Stimulated activated CD4-positive, alpha-beta T cell treated with anti-CD3 and anti-CD28 coated beads, TNF-alpha, amount 100 ng/mL, for 24 hours (primary cell): ENCODE results near the gene FOXP2.
"Not testable (repeated sequence)": the region's sequence is repeated elsewhere in the genome, so short reads cannot be mapped to it uniquely, and the experiment has no call there.

Experiments
- DNase-seq, 3 experiments: peaks; one replicate each; pipeline ENCODE4 v3.0.0-alpha.2; 2020; ENCODE audit warnings: low read depth in 3 of 3

FOXP2 gene

DNA sequence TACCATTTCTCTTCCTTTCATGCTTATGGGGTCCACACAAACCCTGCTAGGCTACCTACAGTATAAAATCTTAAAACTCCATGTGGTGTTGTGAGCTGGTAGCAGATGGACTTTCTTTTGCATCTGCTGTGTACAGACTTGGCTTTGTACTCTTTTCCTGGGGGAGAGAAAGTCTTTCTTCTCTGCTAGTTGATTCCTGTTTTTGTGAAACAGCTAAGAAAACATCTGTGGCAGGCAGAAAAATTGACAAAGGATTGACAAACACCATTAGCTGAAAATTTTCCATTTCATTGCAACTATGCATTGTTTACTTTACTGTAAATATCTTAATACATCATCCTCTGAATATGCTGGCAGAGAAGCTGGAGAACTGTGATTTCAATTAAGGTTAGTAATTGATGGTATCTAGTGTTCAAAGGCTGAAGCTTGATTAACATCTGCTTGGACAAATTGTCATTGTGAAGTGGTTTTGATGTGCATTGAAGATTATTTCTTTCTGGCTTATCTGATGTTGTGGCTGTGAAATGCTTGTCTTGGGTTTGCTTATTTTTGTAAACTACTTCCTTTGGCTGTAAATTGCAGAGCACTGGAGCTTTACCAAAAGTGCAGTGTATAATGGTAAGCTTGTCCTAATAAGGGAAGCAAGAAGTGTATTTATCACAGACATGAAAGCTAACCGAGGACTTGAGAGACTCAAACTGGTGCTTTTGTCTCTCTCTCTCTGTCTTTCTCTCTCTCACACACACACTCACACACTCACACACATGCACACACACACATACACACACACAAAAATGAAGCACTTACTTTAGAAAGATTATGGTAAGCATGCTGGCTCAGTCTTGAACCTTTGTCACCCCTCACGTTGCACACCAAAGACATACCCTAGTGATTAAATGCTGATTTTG is at the start of gene FOXP2:
TSS of gene FOXP2 (plus strand) at position 660 of the 908 bp plus-strand sequence. CDS start 11,697 bp downstream, outside the sequence.
- DNase-seq: no peak

- DNase-seq: no peak
Measured at GRCh38 chr7:114365791-114366190, 48.8 kb upstream of the FOXP2 start.

- DNase-seq: no peak
Measured at GRCh38 chr7:114368492-114368891, 46.1 kb upstream of the FOXP2 start.

DNA sequence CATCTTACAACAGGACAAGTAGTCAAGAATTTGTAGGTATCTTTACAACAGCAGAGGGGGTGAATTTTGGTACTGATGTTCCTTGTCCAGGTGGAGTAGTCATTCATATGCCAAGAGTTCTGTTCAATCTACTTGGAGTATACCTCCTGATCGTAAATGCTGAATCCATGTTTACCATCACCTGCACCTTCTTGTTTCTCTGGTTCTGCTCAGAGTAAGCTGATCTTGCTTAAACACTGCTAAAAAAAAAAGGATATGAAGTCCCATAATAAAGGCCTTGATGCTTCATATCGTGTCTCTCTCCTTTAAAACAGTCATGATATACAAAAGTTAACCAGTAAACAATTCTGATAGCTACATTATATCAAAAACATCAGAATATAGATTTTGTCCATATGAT is 45.3 kb upstream of the FOXP2 start:
- no peak for DNase-seq

GRCh38 chr7:114372619-114373018 is 42.0 kb upstream of the FOXP2 start:
- DNase-seq: no peak

DNA sequence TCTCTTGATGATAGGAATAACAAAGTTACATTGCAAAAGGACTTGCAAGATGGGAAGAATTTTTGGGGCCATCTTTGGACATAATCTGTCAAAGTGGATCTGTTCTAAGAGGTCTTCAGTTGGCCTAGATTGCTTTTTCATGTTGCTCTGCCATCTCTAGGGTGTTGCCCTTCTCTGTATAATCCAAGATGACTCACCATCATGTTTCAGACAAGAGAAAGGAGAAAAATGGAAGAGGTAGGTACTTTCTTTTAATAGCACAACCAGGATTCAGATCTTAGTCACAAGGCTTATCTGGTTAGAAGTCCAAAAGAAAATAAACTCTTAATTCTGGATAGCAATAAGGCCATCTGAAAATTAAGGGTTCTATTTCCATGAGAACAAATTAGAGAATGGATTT is 38.7 kb upstream of the FOXP2 start:
- DNase-seq: no peak

DNA sequence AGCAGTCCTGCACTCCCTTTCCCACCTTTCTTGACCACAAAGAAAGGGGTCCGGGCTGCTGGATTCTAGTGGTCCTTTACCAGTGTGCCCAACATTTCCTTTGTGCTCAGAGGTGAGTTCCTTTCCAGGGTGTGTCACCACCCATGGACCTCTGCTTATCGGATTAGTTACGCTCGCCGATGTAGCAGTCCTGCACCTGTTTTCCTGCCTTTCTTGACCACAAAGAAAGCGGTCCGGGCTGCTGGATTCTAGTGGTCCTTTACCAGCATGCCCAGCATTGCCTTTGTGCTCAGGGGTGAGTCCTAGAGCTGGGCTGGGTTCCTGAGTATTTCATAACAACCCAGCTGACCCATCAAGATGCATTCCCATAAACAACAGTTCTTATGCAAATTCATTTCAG is 30.7 kb upstream of the FOXP2 start:
- not testable (repeated sequence) for DNase-seq

DNA sequence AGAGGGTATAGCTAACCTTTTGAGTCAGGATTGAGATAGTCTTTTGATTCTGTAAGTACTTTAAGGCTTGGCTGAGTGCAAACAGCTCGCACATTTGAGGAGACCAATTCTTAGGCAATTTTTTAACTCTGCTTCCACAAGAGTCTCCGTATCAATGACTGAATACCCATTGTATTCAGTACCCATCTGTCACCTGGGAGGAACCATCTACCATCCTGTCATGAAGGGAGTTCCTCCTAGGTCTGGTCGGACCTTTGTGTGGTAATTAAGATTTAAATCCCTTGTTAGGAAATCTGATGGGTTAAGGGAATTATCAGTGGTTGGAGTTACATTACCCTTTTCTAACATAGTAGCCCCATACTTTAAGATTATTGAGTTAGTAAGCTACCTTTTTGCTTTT is 30.3 kb upstream of the FOXP2 start:
- not testable (repeated sequence) for DNase-seq

DNA sequence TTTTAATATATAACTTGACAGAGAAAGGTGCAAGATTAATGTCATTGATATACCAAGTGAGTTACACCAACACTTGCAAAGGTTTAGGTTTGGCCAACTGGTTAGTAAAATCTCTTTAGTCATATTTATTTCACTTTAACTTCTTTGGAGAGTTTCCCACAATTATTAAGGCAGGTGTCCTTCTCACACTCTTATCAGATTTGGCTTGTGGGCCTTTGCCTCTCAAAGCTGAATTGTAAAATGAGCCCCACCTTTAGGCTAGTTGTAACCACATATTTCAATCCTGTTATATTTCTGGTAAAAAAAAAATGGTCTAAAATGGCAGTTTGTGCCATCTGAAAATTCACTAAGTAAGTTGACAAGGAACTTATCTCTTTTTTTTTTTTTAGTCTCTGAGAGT is 26.6 kb upstream of the FOXP2 start:
- DNase-seq: no peak

- DNase-seq: no peak
Measured at GRCh38 chr7:114392686-114393085, 21.9 kb upstream of the FOXP2 start.

GRCh38 chr7:114402876-114403635 is 11.6 kb upstream of the FOXP2 start:
- DNase-seq: no peak

- no peak for DNase-seq
Measured at GRCh38 chr7:114405427-114405826, 9.2 kb upstream of the FOXP2 start.

GRCh38 chr7:114409750-114410149 is 4.9 kb upstream of the FOXP2 start:
- DNase-seq: no peak

DNA sequence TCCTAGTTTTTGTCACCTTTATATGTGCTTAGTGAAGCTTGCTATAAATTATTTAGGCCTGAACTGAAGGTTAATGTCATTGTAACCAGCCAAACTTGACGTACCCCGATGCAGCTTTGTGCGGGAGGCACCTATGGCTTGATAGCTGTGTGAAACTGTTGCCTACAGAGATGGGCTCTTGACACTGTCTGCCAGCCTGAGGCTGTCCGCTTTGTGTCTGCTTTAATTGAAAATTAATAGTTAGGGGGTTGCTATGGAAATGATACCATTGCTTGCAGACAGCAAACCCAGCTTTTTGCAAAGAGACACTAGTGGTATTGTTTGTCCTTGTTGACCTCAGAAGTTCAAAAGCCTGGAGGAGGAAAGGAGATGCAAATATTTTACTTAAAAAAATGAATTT is 2.1 kb upstream of the FOXP2 start:
- DNase-seq: no peak

DNA sequence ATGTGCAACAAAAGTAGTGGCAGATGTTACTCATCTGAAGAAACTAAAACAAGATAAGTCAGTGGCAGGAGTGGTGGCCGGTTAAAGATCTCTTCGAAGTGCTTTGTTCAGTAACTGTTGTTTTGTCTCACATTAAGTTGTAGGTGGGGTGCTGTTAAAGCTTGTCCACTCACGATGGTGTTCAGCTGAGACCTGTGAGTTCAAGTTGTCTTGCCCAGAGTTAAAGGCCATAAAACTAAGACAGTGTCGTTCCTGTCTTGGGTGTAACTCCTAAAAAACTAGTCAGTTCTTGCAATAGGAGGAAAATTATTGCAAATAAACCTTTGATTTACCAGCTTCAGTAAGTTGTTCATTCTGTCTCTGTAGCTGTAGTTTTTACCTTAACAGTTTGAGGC is 857 bp upstream of the FOXP2 start:
- DNase-seq: no peak

DNA sequence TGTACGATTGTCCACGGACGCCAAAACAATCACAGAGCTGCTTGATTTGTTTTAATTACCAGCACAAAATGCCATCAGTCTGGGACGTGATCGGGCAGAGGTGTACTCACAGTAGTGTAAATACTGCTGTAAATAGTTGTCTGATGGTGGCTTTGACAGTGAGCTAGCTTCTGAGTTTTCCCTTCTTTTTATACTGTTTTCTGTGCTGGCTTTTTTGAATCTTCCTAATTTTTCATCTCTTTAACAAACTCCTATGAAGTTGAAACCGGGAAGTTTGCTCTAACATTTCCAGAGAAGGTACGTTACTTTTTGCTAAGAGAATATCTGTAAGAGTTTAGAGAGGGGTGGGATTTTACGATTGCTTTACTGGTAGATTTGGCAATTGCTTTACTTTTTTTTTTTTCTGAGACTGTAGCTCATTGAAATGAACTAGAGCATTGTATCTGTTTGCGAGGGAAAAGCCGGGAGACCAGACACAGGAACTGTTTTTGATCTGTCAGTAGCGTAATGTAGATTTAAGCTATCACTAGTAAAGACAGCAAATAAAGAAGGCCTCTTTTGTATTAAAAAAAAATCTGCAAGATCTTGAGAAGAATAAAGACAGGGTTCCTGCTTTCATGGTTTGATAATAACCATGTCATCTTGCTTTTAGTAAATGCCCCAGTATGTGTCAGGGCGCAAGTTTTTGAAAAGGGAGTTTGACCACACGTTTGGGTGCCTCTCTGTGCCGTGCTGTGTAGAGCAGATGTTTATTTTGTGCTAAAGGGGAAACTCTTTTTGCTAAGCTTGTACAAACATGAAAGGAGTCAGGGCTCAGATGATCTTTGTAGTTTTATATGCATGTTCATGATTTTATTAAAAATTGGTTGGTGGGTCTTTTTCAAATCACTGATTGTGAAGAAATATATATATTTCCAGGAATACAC is 712 bp downstream of the FOXP2 start:
- DNase-seq: no peak

GRCh38 chr7:114416129-114416990 is 1.7 kb downstream of the FOXP2 start:
- DNase-seq: no peak

DNA sequence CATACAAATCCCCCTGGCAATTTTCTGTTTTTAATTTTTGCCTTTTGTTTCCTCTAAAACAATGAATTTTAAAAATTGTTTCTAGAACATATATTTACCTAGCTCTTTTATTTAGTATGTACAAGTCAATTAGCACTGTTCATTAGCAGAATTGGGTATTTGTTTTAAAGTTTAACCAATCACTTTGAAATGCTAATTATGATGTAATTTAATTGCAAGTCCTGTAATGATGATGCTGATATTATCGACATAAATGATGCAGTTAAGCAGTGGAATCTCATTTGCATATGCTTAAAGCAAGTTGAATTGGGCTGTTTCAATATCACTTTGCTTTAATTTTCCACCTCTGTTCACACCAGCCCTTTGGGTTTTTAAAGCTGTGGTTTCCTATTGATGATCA is 2.7 kb downstream of the FOXP2 start:
- DNase-seq: no peak

DNA sequence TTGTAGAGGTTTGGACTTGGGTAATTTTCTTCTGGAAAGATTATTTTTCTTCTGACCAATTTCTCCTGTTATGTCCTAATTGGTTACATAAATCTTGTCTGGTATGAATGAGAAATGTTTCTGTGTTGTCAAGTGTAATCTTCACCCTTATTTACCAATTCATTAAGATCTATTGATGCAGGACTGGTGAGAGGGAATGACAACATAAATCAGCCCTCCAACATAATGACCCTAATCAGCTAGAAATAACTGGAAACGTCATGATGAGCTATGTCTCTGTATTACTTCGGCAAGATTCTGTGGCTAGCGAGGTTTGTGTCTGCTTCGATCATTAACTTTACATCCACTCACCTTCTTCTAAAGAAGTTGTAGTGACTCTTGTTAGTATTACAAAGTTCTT is 3.5 kb downstream of the FOXP2 start:
- no peak for DNase-seq

- no peak for DNase-seq
Measured at GRCh38 chr7:114419441-114420272, 5.0 kb downstream of the FOXP2 start.
